NCI-H345 treated with DMSO at 0.1 percent for 48 hours (cell line): ENCODE data around the gene PDS5B.
A peak's percentile ranks its signal among the peaks of the same experiment; 100 is the strongest.

Source experiments
- DNase-seq: peaks from one replicate; lab custom pipeline; 2025; ENCODE audit not compliant: unreplicated experiment; lab: John Stamatoyannopoulos, UW

PDS5B gene

GRCh38 chr13:32589471-32589870, 3.2 kb downstream of the PDS5B start:
- no peak for DNase-seq

- no peak for DNase-seq
These were observed 4.0 kb downstream of the PDS5B start for GRCh38 chr13:32590266-32590665.

GRCh38 chr13:32592082-32592481, 5.8 kb downstream of the PDS5B start:
- DNase-seq, result no peak

- DNase-seq, result no peak
These were observed 8.0 kb downstream of the PDS5B start for GRCh38 chr13:32594157-32594738.

GRCh38 chr13:32595306-32595705, 9.1 kb downstream of the PDS5B start:
- DNase-seq, result no peak

GRCh38 chr13:32600890-32601289, 14.6 kb downstream of the PDS5B start:
- no peak for DNase-seq

GRCh38 chr13:32609428-32609827, 23.2 kb downstream of the PDS5B start:
- no peak for DNase-seq

- no peak for DNase-seq
These were observed 24.3 kb downstream of the PDS5B start for GRCh38 chr13:32610538-32610937.

GRCh38 chr13:32610977-32611376, 24.7 kb downstream of the PDS5B start:
- no peak for DNase-seq

- DNase-seq, result no peak
These were observed 30.7 kb downstream of the PDS5B start for GRCh38 chr13:32616883-32617511.

GRCh38 chr13:32622827-32623226, 36.6 kb downstream of the PDS5B start:
- no peak for DNase-seq

GRCh38 chr13:32624441-32624840, 38.2 kb downstream of the PDS5B start:
- no peak for DNase-seq

GRCh38 chr13:32627793-32628192, 41.5 kb downstream of the PDS5B start:
- no peak for DNase-seq

- DNase-seq, result no peak
These were observed 43.1 kb downstream of the PDS5B start for GRCh38 chr13:32629313-32629712.

GRCh38 chr13:32629866-32630265, 43.6 kb downstream of the PDS5B start:
- no peak for DNase-seq

- no peak for DNase-seq
These were observed 46.2 kb downstream of the PDS5B start for GRCh38 chr13:32632343-32632909.

- no peak for DNase-seq
These were observed 50.5 kb downstream of the PDS5B start for GRCh38 chr13:32636711-32637110.

GRCh38 chr13:32638739-32639138, 52.5 kb downstream of the PDS5B start:
- DNase-seq, result no peak

- DNase-seq, result peak; percentile 19
These were observed 53.4 kb downstream of the PDS5B start for GRCh38 chr13:32639502-32640105.

- no peak for DNase-seq
These were observed 56.1 kb downstream of the PDS5B start for GRCh38 chr13:32642316-32642715.

GRCh38 chr13:32642858-32643257, 56.6 kb downstream of the PDS5B start:
- no peak for DNase-seq

GRCh38 chr13:32645854-32646253, 59.6 kb downstream of the PDS5B start:
- DNase-seq, result no peak
